Cardiac muscle cell (in vitro differentiated cells and primary cell): Measurements from ENCODE around the gene SART1. TPM values are rescaled to one million over a fixed set of nuclear protein-coding genes. Genes with fewer than 3 reads are reported as not detected.

Experiments
- DNase-seq, 2 donors: peaks; one replicate each; pipeline versions ENCODE4 v3.0.0 to v3.0.0-alpha.2; 2010 to 2017; ENCODE audit warnings: low read depth in 1 of 2, low spot score in 1 of 2
- H3K27ac ChIP-seq: fragments of 200-600 bp; sonication (generic); 2 replicates; pipeline ENCODE4 v1.5.1; 2016
- H3K27me3 ChIP-seq: fragments of 200-600 bp; sonication (generic); 2 replicates; pipeline ENCODE4 v1.6.0; 2016; ENCODE audit warnings: control low read depth
- H3K36me3 ChIP-seq: fragments of 200-600 bp; sonication (generic); 2 replicates; pipeline ENCODE4 v1.5.1; 2016; ENCODE audit warnings: control low read depth
- H3K4me1 ChIP-seq: fragments of 200-600 bp; sonication (generic); 2 replicates; pipeline ENCODE4 v1.8.1; 2017; ENCODE audit warnings: low read depth, mild to moderate bottlenecking, mixed run types
- H3K4me3 ChIP-seq: fragments of 200-600 bp; sonication (generic); 2 replicates; pipeline ENCODE4 v1.5.1; 2016; ENCODE audit warnings: mild to moderate bottlenecking
- H3K9me3 ChIP-seq: fragments of 200-600 bp; sonication (generic); 2 replicates; pipeline ENCODE4 v1.5.1; 2017; ENCODE audit warnings: low read depth, mild to moderate bottlenecking, control low read depth
- polyA plus RNA-seq: library from polyadenylated mRNA; unstranded; fragments of >200 nt; fragmentation: Nextera tagmentation; extraction: Ambion mirVana; gene quantifications from 2 replicates; pipeline ENCODE4 v1.2.1, GENCODE V29; 2016
- total RNA-seq: library from RNA; depleted of rRNA; stranded (reverse); fragments of >200 nt; gene quantifications from 2 replicates; pipeline ENCODE4 v1.2.3, GENCODE V29; 2016
- TF ChIP-seq, protein P1 (sequence below): IDR thresholded peaks from 2 replicates; pipeline ENCODE4 v1.5.1; 2012; ENCODE audit warnings: low read depth, mild to moderate bottlenecking, low read length

The SART1 gene
- total and polyA plus RNA-seq, 2 experiments from 2014 or later = 51.6 to 55.7 TPM

DNA sequence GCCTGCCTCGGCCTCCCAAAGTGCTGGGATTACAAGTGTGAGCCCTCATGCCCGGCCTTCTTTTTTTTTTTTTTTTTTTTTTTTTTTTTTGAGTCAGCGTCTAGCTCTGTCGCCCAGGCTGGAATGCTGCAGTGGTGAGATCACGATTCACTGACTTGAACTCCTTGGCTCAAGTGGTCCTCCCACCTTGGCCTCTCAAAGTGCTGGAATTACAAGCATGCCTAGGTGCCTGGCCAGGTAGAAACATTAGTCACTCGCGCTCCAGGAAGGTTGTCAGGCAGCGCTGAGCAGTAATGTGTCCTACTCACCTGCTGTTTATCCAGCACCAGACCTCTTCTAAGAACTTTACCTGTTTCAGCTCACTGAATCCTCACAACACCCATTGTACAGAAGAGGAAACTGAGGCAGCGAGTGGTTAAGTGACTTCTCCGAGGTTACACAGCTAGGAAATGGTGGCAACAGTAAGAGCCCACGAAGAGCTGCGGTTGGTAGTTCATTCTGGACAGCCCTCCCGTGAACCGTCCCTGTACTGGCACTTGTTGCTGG is 49.8 kb downstream of the SART1 start:
- H3K4me3 ChIP-seq = no peak overlapping the region

DNA sequence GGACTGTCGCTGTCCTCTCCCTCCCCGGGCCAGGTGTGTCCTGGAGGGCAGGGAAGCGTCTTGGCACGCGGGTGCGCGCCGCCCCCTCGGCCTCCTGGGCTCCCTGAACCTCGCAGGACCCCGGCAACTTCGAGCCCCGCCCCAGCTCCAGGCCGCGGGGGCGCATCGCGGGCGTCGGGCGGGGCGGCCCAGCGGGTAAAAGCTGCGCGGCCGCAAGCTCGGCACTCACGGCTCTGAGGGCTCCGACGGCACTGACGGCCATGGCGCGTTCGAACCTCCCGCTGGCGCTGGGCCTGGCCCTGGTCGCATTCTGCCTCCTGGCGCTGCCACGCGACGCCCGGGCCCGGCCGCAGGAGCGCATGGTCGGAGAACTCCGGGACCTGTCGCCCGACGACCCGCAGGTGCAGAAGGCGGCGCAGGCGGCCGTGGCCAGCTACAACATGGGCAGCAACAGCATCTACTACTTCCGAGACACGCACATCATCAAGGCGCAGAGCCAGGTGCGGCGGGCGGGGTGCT is 50.3 kb downstream of the SART1 start, which contains the start of gene CST6:
Gene CST6 (plus strand): TSS at position 224 of the 519 bp plus-strand sequence. CDS start 37 bp downstream, at position 261.
- Histone ChIP-seq H3K27me3 (peaks cover 24% of the 10 kb centered on the region), H3K4me3 (no peak within 1 kb of the TSS), H3K27ac (no peak within 1 kb of the TSS), H3K9me3 (no peaks in the 10 kb centered on the region), H3K36me3 (no peaks in the 10 kb centered on the region), H3K4me1 (no peaks in the 10 kb centered on the region)
- TF ChIP-seq, protein P1, sequence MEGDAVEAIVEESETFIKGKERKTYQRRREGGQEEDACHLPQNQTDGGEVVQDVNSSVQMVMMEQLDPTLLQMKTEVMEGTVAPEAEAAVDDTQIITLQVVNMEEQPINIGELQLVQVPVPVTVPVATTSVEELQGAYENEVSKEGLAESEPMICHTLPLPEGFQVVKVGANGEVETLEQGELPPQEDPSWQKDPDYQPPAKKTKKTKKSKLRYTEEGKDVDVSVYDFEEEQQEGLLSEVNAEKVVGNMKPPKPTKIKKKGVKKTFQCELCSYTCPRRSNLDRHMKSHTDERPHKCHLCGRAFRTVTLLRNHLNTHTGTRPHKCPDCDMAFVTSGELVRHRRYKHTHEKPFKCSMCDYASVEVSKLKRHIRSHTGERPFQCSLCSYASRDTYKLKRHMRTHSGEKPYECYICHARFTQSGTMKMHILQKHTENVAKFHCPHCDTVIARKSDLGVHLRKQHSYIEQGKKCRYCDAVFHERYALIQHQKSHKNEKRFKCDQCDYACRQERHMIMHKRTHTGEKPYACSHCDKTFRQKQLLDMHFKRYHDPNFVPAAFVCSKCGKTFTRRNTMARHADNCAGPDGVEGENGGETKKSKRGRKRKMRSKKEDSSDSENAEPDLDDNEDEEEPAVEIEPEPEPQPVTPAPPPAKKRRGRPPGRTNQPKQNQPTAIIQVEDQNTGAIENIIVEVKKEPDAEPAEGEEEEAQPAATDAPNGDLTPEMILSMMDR = no peak
- DNase-seq = no peak

More for the DNA sequence above, 49.8 kb downstream of the SART1 start:
- TF ChIP-seq, protein P1 = no peak
- Histone ChIP-seq H3K27ac (no peak overlapping the region), H3K9me3 (no peaks in the 10 kb centered on the region), H3K4me1 (no peaks in the 10 kb centered on the region), H3K36me3 (no peaks in the 10 kb centered on the region), H3K27me3 (peaks cover 24% of the 10 kb centered on the region)
- peak in 1 of 2 donors; percentile 33 for DNase-seq

DNA sequence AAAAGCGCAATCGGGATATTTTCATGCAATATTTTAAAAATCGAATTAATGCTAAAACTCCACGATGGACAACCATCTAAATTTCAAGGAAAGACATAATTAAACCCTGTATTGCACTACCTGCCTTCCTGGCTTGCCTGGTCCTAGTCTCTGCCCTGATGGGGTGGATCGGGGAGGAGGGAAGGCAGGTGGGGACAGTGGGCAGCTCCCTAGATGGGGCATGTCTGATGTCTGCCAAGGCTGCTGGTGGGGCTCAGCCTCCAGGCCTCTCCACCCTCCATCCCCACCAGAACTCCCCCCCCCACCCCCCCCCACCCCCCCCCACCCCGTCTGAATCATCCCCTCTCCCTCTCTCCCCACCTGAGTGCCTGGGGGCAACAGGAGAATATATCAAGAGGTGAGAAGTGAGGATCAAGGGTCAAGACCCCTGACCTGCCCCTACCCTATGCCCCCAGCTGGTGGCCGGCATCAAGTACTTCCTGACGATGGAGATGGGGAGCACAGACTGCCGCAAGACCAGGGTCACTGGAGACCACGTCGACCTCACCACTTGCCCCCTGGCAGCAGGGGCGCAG is 50.9 kb downstream of the SART1 start:
- peaks cover 24% of the 10 kb centered on the region for H3K27me3 ChIP-seq
- no peaks in the 10 kb centered on the region for H3K4me1 ChIP-seq
- TF ChIP-seq, protein P1 = no peak
- no peak for DNase-seq
- no peak overlapping the region for H3K4me3 ChIP-seq
- H3K36me3 ChIP-seq = no peaks in the 10 kb centered on the region
- no peak overlapping the region for H3K27ac ChIP-seq
- no peaks in the 10 kb centered on the region for H3K9me3 ChIP-seq

DNA sequence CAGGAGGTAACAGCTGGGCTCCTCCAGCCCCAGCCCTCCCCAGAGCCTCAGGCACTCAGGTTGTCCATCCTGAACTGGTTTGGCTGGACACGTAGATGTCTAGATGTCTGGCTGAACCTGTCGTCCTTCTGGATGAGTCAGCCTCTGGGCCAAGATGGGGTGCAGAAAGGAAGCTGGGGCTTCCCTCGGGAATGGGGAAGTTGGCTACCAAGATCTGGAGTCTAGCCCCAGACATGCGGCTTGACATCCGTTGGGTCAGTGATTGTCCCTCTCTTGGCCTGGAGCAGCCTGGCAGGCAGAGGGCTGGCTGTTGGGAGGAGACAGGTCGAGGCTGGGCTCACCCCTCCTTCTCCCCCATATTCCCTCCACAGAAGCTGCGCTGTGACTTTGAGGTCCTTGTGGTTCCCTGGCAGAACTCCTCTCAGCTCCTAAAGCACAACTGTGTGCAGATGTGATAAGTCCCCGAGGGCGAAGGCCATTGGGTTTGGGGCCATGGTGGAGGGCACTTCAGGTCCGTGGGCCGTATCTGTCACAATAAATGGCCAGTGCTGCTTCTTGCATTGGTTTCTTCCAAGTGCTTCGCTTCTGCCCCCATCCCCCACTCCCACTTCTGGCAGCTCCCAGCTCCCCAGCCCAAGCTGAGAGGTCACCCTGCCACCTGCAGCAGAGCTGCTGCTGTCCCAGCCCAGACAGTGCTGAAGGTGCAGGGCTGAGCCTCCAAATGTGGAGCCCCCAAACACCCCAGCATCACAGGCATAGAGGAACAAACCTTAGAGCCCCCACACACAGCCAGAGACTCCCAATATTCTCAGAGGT is 51.6 kb downstream of the SART1 start:
- Histone ChIP-seq H3K9me3 (no peaks in the 10 kb centered on the region), H3K4me1 (no peaks in the 10 kb centered on the region), H3K27ac (no peak overlapping the region), H3K4me3 (no peak overlapping the region), H3K36me3 (no peaks in the 10 kb centered on the region), H3K27me3 (peaks cover 24% of the 10 kb centered on the region)
- TF ChIP-seq, protein P1 = no peak
- peak in 1 of 2 donors; percentile 57 for DNase-seq

DNA sequence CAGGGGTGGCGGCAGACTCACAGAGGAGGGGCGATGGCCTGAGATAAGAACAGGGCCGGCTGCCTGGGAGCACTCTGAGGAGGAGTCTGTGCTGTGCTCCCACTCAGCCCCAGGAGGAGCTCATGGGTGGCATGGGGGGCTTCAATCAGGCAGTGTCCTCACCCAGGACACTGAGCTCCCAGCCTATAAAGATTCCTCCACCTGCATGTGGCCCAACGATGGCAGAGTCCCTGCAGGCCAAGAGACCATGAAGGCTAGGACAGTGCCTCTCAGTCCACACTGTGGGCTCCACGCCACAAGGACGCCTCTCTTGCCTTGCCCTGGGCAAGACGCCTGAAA is 52.2 kb downstream of the SART1 start:
- Histone ChIP-seq H3K9me3 (no peaks in the 10 kb centered on the region), H3K4me3 (no peak overlapping the region), H3K27ac (no peak overlapping the region), H3K27me3 (peaks cover 24% of the 10 kb centered on the region), H3K36me3 (no peaks in the 10 kb centered on the region), H3K4me1 (no peaks in the 10 kb centered on the region)
- TF ChIP-seq, protein P1 = no peak
- DNase-seq = no peak
